WERI-Rb-1 (cell line): ENCODE results near the gene POMT2.

Experiments used
- DNase-seq: peaks from one replicate; pipeline ENCODE4 v3.0.0-alpha.2; 2020
- H3K27ac ChIP-seq: fragments of 250-450 bp; sonication (Bioruptor Pico); 2 replicates; pipeline ENCODE4 v1.5.1; 2020; ENCODE audit warnings: mild to moderate bottlenecking, moderate library complexity
- H3K27me3 ChIP-seq: fragments of 250-450 bp; sonication (Bioruptor Pico); 2 replicates; pipeline ENCODE4 v1.5.1; 2021; ENCODE audit warnings: mild to moderate bottlenecking, low read depth, moderate library complexity; ENCODE audit not compliant: insufficient read depth, severe bottlenecking
- H3K36me3 ChIP-seq: fragments of 250-450 bp; sonication (Bioruptor Pico); 2 replicates; pipeline ENCODE4 v1.5.1; 2020; ENCODE audit warnings: mild to moderate bottlenecking, moderate library complexity
- H3K4me3 ChIP-seq: 2 replicates; pipeline ENCODE4 v1.5.1; 2011; ENCODE audit warnings: low read depth, mild to moderate bottlenecking, control low read depth, low read length
- H3K9me3 ChIP-seq: fragments of 250-450 bp; sonication (Bioruptor Pico); 2 replicates; pipeline ENCODE4 v1.5.1; 2021; ENCODE audit warnings: mild to moderate bottlenecking, moderate library complexity; ENCODE audit not compliant: severe bottlenecking
- TF ChIP-seq, protein P1 (sequence below): IDR thresholded peaks from 2 replicates; pipeline ENCODE4 v1.5.1; 2011; ENCODE audit warnings: low read depth, mild to moderate bottlenecking, control low read depth, inconsistent platforms, low read length

The POMT2 gene

DNA sequence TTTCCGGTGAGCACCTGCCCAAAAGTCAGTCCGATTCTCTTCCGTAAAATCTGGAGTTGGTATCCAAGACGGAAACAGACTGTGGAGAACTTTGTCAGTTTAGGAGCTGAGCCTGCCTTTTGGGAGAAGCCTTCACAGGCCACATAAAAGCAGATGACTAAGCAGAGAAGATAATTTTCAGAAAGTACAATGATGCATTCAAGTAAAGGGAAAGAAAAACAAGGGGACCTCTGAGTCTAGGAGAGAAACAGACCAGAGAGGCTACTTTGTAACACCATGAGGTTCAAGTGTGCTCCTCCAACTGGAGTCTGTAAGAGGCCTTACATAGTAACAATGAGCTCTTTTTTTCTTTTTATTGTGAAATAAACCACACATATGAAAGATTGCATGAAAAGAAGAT is 35.1 kb upstream of the POMT2 start:
- TF ChIP-seq, protein P1, sequence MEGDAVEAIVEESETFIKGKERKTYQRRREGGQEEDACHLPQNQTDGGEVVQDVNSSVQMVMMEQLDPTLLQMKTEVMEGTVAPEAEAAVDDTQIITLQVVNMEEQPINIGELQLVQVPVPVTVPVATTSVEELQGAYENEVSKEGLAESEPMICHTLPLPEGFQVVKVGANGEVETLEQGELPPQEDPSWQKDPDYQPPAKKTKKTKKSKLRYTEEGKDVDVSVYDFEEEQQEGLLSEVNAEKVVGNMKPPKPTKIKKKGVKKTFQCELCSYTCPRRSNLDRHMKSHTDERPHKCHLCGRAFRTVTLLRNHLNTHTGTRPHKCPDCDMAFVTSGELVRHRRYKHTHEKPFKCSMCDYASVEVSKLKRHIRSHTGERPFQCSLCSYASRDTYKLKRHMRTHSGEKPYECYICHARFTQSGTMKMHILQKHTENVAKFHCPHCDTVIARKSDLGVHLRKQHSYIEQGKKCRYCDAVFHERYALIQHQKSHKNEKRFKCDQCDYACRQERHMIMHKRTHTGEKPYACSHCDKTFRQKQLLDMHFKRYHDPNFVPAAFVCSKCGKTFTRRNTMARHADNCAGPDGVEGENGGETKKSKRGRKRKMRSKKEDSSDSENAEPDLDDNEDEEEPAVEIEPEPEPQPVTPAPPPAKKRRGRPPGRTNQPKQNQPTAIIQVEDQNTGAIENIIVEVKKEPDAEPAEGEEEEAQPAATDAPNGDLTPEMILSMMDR = no peak
- no peaks in the 10 kb centered on the region for H3K36me3 ChIP-seq
- no peak overlapping the region for H3K27ac ChIP-seq
- no peaks in the 10 kb centered on the region for H3K27me3 ChIP-seq
- no peak for DNase-seq
- H3K4me3 ChIP-seq = no peak overlapping the region
- H3K9me3 ChIP-seq = no peaks in the 10 kb centered on the region

DNA sequence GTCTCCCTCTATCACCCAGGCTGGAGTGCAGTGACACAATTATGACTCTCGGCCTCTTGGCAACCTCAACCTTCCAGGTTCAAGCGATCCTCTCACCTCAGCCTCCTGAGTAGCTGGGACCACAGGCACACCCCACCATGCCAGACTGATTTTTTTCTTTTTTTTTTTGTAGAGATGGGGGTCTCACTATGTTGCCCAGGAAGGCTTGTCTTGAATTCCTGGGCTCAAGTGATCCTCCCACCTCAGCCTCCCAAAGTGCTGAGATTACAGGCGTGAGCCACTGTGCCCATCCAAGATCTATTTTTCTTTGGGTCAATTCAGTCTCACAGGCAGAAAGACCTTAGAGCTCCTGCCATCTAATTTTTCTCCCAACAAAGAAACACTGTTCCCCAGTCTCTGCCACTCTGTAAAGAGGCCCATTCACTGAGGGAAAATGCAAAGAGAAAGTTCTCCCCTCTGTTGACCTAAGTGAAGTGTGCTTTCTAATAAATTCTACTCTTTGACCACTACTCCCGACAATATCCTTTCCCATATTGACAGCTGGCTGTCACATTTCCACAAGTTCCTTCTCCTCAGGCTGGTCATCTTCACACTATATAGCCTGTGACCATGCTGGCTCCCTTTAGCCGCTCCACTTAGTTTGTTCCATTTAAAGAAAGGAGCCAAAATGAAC is 32.9 kb upstream of the POMT2 start:
- DNase-seq = no peak
- Histone ChIP-seq H3K27ac (no peak overlapping the region), H3K27me3 (no peaks in the 10 kb centered on the region), H3K4me3 (no peak overlapping the region), H3K9me3 (no peaks in the 10 kb centered on the region), H3K36me3 (peaks cover 2% of the 10 kb centered on the region; the same call in 1 of the 2 replicates)
- TF ChIP-seq, protein P1 = no peak

DNA sequence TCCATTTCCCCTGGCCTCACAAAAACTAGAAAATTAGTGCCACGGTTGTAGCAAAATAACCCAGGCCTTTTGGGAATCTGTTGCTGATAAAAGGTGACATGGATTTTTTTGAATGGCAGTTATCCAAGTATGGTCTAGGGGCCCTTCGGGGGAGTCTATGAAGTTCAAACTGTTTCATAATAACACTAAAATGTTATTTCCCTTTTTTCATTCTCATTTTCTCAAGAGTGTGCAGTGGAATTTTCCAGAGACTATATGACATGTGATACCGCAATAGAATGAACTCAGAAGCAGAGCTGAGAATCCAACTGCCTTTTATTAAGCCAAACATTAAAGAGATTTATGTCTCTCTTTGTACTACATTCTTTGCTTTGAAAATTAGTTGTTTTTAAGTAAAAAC is 27.1 kb upstream of the POMT2 start:
- no peak for DNase-seq
- Histone ChIP-seq H3K4me3 (no peak overlapping the region), H3K36me3 (peaks cover 8% of the 10 kb centered on the region), H3K27me3 (no peaks in the 10 kb centered on the region), H3K27ac (no peak overlapping the region), H3K9me3 (no peaks in the 10 kb centered on the region)
- TF ChIP-seq, protein P1 = no peak

DNA sequence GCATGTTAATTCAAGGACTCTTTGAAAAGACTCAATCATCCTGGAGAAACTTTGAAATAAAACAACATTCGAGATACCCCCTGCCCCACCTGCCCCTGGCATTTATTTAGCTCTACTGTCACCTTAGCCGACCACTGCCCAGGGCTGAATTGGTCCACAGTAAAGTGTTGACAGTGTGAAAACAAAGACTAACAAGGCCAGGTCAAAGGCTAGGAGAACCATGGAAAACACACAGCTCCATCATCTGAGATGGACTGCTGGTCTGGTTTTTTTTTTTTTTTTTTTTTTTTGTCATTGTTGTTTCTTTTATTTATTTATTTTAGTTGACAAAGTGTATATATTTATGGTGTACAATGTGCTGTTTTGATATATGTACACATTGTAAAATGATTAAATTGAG is 25.8 kb upstream of the POMT2 start:
- no peak for DNase-seq
- TF ChIP-seq, protein P1 = no peak
- Histone ChIP-seq H3K27me3 (no peaks in the 10 kb centered on the region), H3K9me3 (no peaks in the 10 kb centered on the region), H3K36me3 (peaks cover 21% of the 10 kb centered on the region), H3K4me3 (no peak overlapping the region), H3K27ac (no peak overlapping the region)

DNA sequence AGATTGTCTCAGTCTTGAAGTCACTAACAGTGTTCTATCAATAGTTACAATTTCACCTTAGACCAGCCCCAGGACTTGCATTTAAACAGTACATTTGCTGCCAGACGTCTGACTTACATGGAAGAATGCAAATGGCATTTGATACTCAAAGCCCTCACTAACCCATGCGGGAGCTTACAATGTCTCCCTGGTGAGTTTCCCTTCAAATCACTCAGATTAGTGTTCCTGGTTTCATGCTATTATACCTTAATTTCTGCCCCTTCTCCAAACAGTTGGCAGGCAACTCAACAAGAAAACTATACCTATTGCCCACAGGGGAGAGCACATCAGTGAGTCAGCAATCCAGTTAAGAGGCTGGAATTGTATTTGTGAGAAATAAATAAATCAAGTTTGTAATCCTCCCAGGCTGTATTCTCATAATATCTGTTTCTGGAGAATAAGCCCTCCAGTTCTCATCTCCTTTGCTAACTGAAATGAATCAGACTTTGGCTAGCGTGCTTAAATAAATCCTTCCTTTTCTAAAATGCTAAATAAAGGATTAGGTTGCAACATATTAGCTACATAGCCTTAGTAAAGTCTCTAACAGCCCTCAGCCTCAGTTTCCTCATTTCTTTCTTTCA is 23.8 kb upstream of the POMT2 start:
- Histone ChIP-seq H3K4me3 (no peak overlapping the region), H3K27me3 (no peaks in the 10 kb centered on the region), H3K9me3 (no peaks in the 10 kb centered on the region), H3K36me3 (peaks cover 24% of the 10 kb centered on the region), H3K27ac (no peak overlapping the region)
- DNase-seq = no peak
- TF ChIP-seq, protein P1 = no peak
